GM12878 (cell line): ENCODE results near the gene TLX2. TPM values are rescaled to one million over a fixed set of nuclear protein-coding genes. Genes with fewer than 3 reads are reported as not detected.
A peak's percentile ranks its signal among the peaks of the same experiment; 100 is the strongest.

Experiments
- BCL11A ChIP-seq: IDR thresholded peaks from 2 replicates; pipeline ENCODE4 v1.6.1; 2011; ENCODE audit warnings: low read depth, low read length
- CHD1 ChIP-seq: IDR thresholded peaks from 2 replicates; pipeline ENCODE4 v1.6.1; 2012; ENCODE audit warnings: low read depth, low read length, improper control_type of control experiment
- CREM ChIP-seq: IDR thresholded peaks from 2 replicates; pipeline ENCODE4 v1.6.1; 2014; ENCODE audit warnings: antibody characterized with exemption, low read depth
- E4F1 ChIP-seq: fragments of 450-650 bp; IDR thresholded peaks from 2 replicates; pipeline ENCODE4 v1.6.1; 2018; ENCODE audit warnings: borderline replicate concordance, mild to moderate bottlenecking; ENCODE audit not compliant: partially characterized antibody
- IRF3 ChIP-seq: fragments of 450-650 bp; IDR thresholded peaks from 2 replicates; pipeline ENCODE4 v1.6.1; 2014; ENCODE audit warnings: mild to moderate bottlenecking
- IRF4 ChIP-seq: IDR thresholded peaks from 2 replicates; pipeline ENCODE4 v1.6.1; 2011; ENCODE audit warnings: low read depth, low read length
- JUNB ChIP-seq: IDR thresholded peaks from 2 replicates; pipeline ENCODE4 v1.6.1; 2016; ENCODE audit warnings: antibody characterized with exemption, mild to moderate bottlenecking
- KAT2A ChIP-seq: conservative IDR thresholded peaks from 2 replicates; pipeline ENCODE4 v1.6.1; 2011; ENCODE audit warnings: low read depth, low read length; ENCODE audit not compliant: control insufficient read depth
- KLF5 ChIP-seq: fragments of 450-650 bp; IDR thresholded peaks from 2 replicates; pipeline ENCODE4 v1.6.1; 2014; ENCODE audit warnings: mild to moderate bottlenecking; ENCODE audit not compliant: partially characterized antibody
- MTA2 ChIP-seq: fragments of 450-650 bp; IDR thresholded peaks from 2 replicates; pipeline ENCODE4 v1.6.1; 2016; ENCODE audit warnings: low read depth, mild to moderate bottlenecking, moderate library complexity
- MTA3 ChIP-seq: IDR thresholded peaks from 2 replicates; pipeline ENCODE4 v1.6.1; 2012; ENCODE audit warnings: low read length, inconsistent platforms, borderline replicate concordance
- REST ChIP-seq: IDR thresholded peaks from 2 replicates; pipeline ENCODE4 v1.6.1; 2012; ENCODE audit warnings: mild to moderate bottlenecking, low read depth, low read length
- SMC3 ChIP-seq: IDR thresholded peaks from 2 replicates; pipeline ENCODE4 v1.6.1; 2011; ENCODE audit warnings: low read length, improper control_type of control experiment, borderline replicate concordance
- TAF1 ChIP-seq: IDR thresholded peaks from 2 replicates; pipeline ENCODE4 v1.6.1; 2011; ENCODE audit warnings: mild to moderate bottlenecking, low read depth, low read length, borderline replicate concordance
- TCF12 ChIP-seq: IDR thresholded peaks from 2 replicates; pipeline ENCODE4 v1.6.1; 2011; ENCODE audit warnings: low read depth, mild to moderate bottlenecking, low read length
- USF2 ChIP-seq: IDR thresholded peaks from 2 replicates; pipeline ENCODE4 v1.6.1; 2011; ENCODE audit warnings: low read depth, low read length, improper control_type of control experiment, borderline replicate concordance
- ZNF592 ChIP-seq: fragments of 450-650 bp; IDR thresholded peaks from 2 replicates; pipeline ENCODE4 v1.6.1; 2017; ENCODE audit warnings: mild to moderate bottlenecking, moderate library complexity
- ZZZ3 ChIP-seq: IDR thresholded peaks from 2 replicates; pipeline ENCODE4 v1.6.1; 2011; ENCODE audit warnings: low read depth; ENCODE audit not compliant: control insufficient read depth, insufficient read length
- polyA plus RNA-seq, 11 experiments: library from polyadenylated mRNA; depleted of rRNA in 4 of 11; unstranded in 6 of 11; stranded (reverse) in 5 of 11; fragments of >200 nt; fragmentation: Nextera tagmentation in 4 of 11; fragmentation: Illumina TruSeq in 1 of 11; extraction: Ambion mirVana in 4 of 11; extraction: Trizol in 1 of 11; gene quantifications; 1 replicate in 1 of 11; 2 replicates in 10 of 11; pipeline versions ENCODE4 v1.2.1 to v1.2.3, GENCODE V29; 2011 to 2016; ENCODE audit warnings: inconsistent platforms in 2 of 11, missing spikeins in 2 of 11, low read depth in 1 of 11
- total RNA-seq, 4 experiments: library from RNA; depleted of rRNA in 3 of 4; stranded (reverse); fragments of >200 nt in 3 of 4; fragmentation: Illumina TruSeq in 1 of 4; extraction: Trizol in 1 of 4; gene quantifications; 2 replicates each; pipeline versions ENCODE4 v1.2.1 to v1.2.3, GENCODE V29; 2013 to 2021

The TLX2 gene
- total and polyA plus RNA-seq, 10 of the 15 experiments (the other 5 are each of a cell fraction or from before 2014, with no cell fraction given) = 0.06 to 5.5 (median 3.6) TPM; not detected in 1

GRCh38 chr2:74507145-74507925 is 6.9 kb upstream of the TLX2 start, which contains the start of gene PCGF1 (continued):
- TF ChIP-seq IRF3 (peak; percentile 23; the same call in 1 of the 2 replicates), USF2 (peak; percentile 53), ZZZ3 (no peak), KLF5 (peak; percentile 76), E4F1 (peak; percentile 66), CREM (peak; percentile 59; the same call in 1 of the 2 replicates), MTA3 (no peak), MTA2 (no peak), BCL11A (no peak), JUNB (no peak), CHD1 (no peak), TCF12 (peak; percentile 5; the same call in 1 of the 2 replicates), SMC3 (peak; percentile 56), REST (no peak), ZNF592 (no peak), TAF1 (peak; percentile 91), KAT2A (no peak), IRF4 (no peak)
